HG03575 (cell line): ENCODE results near the gene MYT1.

Experiments used
- ATAC-seq: cut with Tn5 transposase; IDR thresholded peaks from one replicate; pipeline ENCODE4 v1.9.1; 2021; ENCODE audit not compliant: unreplicated experiment, insufficient number of reproducible peaks, low FRiP score; ENCODE audit errors: extremely low read depth

MYT1 gene

DNA sequence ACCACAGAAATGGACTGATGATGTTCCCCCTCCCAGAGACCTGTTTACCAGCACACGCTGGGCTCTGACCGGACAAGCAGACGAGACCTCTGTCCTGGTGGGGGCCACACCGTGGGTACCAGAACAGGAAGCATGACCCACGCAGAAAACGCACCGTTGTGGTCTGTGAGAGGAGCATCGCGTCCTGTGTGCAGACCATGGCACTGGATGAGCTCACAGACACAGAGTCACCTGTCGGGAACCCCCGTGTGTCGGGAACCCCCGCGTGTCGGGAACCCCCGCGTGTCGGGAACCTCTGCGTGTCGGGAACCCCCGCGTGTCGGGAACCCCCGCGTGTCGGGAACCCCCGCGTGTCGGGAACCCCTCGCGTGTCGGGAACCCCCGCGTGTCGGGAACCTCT is 37.4 kb downstream of the MYT1 start:
- ATAC-seq: no peak

DNA sequence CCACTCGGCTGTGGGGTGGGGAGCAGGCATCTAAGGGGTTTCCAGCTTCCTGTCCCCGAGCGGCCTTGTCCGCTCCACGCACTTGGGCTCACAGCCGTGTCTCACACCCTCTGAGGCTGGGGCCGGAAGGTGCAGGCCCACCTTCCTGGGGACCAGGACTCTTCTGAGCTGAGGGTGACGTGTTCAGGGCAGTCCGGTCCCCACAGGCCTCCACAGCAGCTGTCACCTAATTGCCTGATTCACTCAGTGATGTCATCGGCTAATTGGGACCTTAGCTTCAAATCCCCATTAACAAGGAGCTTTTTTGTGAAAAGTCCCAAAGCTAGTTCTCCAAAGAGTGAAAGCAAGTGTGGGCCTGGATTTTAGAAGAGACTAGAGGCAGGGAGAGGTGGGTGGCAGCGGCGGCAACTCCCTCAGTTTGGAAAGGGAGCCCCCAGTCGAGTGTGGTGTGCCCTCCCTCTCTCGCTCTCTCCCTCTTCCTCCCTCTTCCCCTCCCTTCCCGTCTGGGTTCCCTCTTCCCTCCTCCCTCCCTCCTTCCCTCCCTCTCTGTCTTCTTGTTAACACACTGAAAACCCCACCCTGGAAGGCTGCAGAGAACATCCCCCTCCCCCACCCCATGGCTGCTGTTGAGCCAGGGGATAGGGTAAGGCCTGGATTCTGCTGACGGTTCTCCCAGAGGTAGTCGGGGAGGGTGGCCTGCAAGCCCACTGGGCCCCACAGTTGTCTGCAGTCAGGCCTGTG is 39.0 kb downstream of the MYT1 start:
- ATAC-seq: no peak

DNA sequence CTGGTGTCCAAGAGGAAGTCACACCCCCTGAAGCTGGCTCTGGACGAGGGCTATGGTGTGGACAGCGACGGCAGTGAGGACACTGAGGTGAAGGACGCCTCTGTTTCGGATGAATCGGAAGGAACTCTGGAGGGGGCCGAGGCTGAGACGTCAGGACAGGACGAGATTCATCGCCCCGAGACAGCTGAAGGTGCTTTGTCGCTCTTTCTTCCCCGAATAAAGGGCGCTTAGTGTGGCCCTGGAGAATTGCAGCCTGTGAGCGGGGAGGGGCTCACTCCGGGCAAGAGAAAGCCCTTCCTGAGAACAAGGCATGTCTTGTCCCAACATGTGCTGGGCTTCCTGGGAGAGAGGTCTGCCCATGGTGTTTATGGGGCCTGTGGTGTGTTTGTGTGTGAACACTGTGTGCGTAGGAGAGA is 41.4 kb downstream of the MYT1 start:
- ATAC-seq: no peak

GRCh38 chr20:64206614-64207013 is 42.4 kb downstream of the MYT1 start:
- no peak for ATAC-seq

GRCh38 chr20:64207641-64208590 is 43.7 kb downstream of the MYT1 start:
- ATAC-seq: no peak

- ATAC-seq: no peak
These were observed 44.9 kb downstream of the MYT1 start for GRCh38 chr20:64209148-64209547.

- no peak for ATAC-seq
These were observed 46.6 kb downstream of the MYT1 start for GRCh38 chr20:64210656-64211369.

DNA sequence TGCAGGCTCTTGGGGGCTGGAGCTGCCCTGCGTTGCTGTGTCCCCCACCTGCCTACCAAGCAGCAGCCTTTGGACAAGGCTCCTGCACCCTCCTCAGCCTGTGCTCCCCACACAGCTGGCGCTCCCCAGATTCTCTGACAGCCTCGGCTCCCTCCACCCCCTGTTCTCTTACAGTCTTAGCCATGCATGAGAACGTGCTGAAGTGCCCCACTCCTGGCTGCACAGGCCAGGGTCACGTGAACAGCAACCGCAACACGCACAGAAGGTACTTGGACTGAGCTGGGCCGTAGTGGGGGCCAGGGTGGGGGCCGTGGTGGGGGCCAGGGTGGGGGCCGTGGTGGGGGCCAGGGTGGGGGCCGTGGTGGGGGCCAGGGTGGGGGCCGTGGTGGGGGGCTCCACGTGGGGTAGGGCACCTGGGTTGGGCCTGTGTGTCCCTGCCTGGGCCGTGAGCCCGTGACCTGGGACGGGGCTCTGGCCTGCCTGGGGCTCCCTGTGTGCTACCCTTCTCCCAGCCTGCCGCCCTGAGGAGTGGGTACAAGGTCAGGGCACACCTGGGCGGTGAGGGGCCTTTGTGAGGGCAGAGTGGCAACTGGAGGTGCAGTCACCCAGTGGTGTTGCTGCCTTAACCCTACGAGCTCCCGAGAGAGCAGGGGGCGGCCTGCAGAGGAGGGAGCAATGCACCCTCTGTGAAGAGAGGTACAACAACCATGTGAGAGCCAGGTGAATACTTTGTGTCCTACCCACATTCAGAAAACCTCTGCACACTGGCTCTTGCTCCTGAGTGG is 47.8 kb downstream of the MYT1 start:
- no peak for ATAC-seq

DNA sequence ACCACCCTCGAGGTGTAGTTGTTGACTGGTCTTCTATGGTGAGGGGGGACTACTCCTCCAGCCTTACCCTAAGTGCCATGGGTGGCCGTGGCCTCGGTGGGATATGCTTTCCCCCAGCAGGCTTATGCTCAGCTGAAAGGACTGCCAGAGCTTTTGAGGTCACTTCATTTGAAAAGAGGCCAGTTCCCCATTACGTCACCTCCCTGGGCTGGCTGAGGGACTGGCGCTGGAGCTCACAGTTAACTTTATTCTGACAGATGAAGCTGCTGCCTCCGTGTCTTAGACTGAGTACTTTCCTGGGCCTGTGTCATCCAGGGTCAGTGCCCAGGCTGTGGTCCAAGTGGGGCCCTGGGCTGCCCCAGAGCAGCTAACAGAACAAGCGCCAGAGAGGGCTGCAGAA is 48.5 kb downstream of the MYT1 start:
- no peak for ATAC-seq

DNA sequence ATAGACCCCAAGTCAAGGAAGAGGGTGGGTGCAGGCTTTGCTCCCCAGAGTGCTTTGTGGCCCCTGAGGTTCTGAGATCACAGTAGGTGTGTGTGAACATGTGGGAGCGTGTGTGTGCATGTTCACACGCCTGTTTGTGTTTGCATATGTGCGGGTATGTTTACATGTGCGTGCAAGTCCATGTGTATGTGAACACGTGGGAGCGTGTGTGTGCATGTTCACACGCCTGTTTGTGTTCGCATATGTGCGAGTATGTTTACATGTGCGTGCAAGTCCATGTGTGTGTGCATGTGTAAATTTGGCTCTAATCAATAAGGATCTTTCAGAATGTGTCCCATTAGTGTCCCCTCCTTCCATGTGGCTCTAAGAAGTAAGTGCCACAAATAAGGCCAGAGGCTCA is 49.9 kb downstream of the MYT1 start:
- ATAC-seq: no peak

DNA sequence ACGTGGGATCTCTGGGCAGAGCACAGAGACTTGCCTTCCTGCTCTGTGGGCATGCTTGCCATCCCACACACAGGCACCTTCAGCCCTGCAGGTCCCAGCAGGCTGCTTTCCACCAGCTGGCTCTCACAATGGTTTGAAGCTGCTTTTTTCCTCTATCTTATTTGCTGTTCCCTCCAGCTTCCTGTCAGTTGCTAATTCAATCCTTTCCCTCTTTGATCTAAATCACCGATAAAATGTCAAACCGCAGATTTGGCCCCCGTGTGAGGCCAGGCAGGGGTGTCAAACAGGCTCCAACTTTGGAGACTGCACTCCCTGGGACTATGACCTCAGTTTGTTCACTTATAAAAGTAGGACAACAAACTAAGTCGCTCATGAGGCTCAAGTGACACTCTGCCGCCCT is 50.7 kb downstream of the MYT1 start:
- ATAC-seq: no peak

DNA sequence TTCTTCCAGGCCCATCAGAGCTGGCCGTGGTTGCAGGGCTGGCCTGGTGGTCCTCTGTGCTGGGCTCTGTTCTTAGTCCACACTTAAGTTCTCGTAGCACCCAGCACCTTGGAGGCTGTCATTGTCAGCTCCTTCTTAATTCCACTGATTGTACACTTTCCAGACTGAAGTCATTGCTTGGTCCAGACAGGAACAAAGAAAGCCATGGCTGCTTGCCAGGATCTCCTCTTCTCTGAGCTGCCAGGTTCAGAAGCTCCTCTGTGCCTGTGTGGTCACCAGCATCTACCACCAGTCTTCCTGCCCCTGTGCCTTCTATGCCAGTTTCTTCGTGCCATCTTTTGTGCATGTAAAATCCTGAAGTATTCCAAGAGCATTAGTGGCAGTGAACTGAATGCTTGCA is 51.8 kb downstream of the MYT1 start:
- no peak for ATAC-seq

- no peak for ATAC-seq
These were observed 52.7 kb downstream of the MYT1 start for GRCh38 chr20:64216910-64217309.

GRCh38 chr20:64217539-64218221 is 53.4 kb downstream of the MYT1 start:
- no peak for ATAC-seq

GRCh38 chr20:64219202-64219601 is 55.0 kb downstream of the MYT1 start:
- ATAC-seq: no peak

GRCh38 chr20:64219730-64220129 is 55.5 kb downstream of the MYT1 start:
- ATAC-seq: no peak

- ATAC-seq: no peak
These were observed 56.2 kb downstream of the MYT1 start for GRCh38 chr20:64220420-64220819.

DNA sequence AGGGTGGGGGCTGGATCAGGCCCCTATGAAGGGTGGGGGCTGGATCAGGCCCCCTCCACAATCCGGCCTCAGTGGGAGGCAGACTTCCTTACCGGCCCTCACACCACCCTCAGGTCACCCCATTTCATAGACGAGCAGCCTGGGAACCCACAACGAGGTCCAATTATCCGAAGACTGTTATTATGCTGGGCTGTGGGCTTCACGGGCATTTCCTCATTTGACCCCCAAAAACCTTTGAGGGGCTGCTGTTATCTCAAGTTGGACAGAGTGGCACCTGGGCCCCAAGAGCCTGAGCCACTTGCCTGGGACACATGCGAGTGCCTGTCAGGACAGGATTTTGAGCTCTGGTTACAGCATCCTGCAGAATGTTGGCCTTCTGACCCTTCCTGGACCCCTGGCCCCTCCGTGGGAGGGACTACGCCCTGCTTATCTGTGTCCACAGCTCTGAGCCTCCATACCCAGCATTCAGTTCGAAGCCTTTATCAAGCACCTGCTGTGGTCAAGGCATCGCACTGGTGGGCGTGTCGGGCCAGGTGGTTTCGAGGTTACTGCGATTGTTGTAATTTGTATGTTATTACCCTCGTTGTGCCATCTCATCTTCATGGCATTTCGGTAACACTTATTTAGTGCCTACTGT is 56.8 kb downstream of the MYT1 start:
- no peak for ATAC-seq
